H9 (cell line): ENCODE data around the gene SENP2. TPM values are rescaled to one million over a fixed set of nuclear protein-coding genes. Genes with fewer than 3 reads are reported as not detected.

Source experiments
- DNase-seq: peaks from one replicate; pipeline ENCODE4 v3.0.0-alpha.2; 2017
- H2AFZ ChIP-seq: one replicate; pipeline ENCODE4 v1.6.1; 2013; ENCODE audit warnings: mild to moderate bottlenecking, low read length, control low read depth, moderate library complexity
- H2AK5ac ChIP-seq: 2 replicates; pipeline ENCODE4 v1.6.1; 2013; ENCODE audit warnings: low read length, control low read depth, mixed read lengths; ENCODE audit not compliant: insufficient read length
- H2BK120ac ChIP-seq: one replicate; pipeline ENCODE4 v1.6.1; 2013; ENCODE audit warnings: low read depth, mild to moderate bottlenecking, low read length, control low read depth, inconsistent platforms; ENCODE audit not compliant: poor library complexity, severe bottlenecking
- H2BK12ac ChIP-seq: 2 replicates; pipeline ENCODE4 v1.6.1; 2013; ENCODE audit warnings: low read length, control low read depth, mixed read lengths, low read depth; ENCODE audit not compliant: insufficient read length
- H2BK15ac ChIP-seq: 2 replicates; pipeline ENCODE4 v1.6.1; 2013; ENCODE audit warnings: low read depth, low read length, control low read depth
- H2BK20ac ChIP-seq: one replicate; pipeline ENCODE4 v1.6.1; 2013; ENCODE audit warnings: low read depth, mild to moderate bottlenecking, low read length, control low read depth, inconsistent platforms; ENCODE audit not compliant: poor library complexity, severe bottlenecking
- H2BK5ac ChIP-seq: 2 replicates; pipeline ENCODE4 v1.6.1; 2013; ENCODE audit warnings: low read length, control low read depth, mixed read lengths; ENCODE audit not compliant: insufficient read length
- H3K14ac ChIP-seq: 2 replicates; pipeline ENCODE4 v1.6.1; 2013; ENCODE audit warnings: low read length, control low read depth; ENCODE audit not compliant: insufficient read depth
- H3K18ac ChIP-seq: 2 replicates; pipeline ENCODE4 v1.6.1; 2013; ENCODE audit warnings: low read depth, mild to moderate bottlenecking, mixed read lengths, low read length, control low read depth; ENCODE audit not compliant: insufficient read length
- H3K23ac ChIP-seq: 2 replicates; pipeline ENCODE4 v1.6.1; 2013; ENCODE audit warnings: low read length, control low read depth, mixed read lengths, low read depth; ENCODE audit not compliant: insufficient read length
- H3K23me2 ChIP-seq: 2 replicates; pipeline ENCODE4 v1.6.1; 2013; ENCODE audit warnings: low read depth, mild to moderate bottlenecking, mixed read lengths, low read length, control low read depth; ENCODE audit not compliant: insufficient read length, poor library complexity, severe bottlenecking
- H3K27ac ChIP-seq: 2 replicates; pipeline ENCODE4 v1.5.1; 2013; ENCODE audit warnings: low read length, control low read depth, mixed read lengths, low read depth; ENCODE audit not compliant: insufficient read length
- H3K27me3 ChIP-seq: 2 replicates; pipeline ENCODE4 v1.6.1; 2013; ENCODE audit warnings: low read length, control low read depth, inconsistent platforms; ENCODE audit not compliant: insufficient read depth
- H3K4ac ChIP-seq: 2 replicates; pipeline ENCODE4 v1.6.1; 2013; ENCODE audit warnings: low read depth, mild to moderate bottlenecking, control low read depth, inconsistent platforms, low read length, moderate library complexity
- H3K4me1 ChIP-seq: 2 replicates; pipeline ENCODE4 v1.6.1; 2013; ENCODE audit warnings: low read length, control low read depth, inconsistent platforms; ENCODE audit not compliant: insufficient read depth
- H3K4me2 ChIP-seq: 2 replicates; pipeline ENCODE4 v1.6.1; 2013; ENCODE audit warnings: low read length, control low read depth, mixed read lengths; ENCODE audit not compliant: insufficient read length, insufficient read depth
- H3K56ac ChIP-seq: 2 replicates; pipeline ENCODE4 v1.6.1; 2013; ENCODE audit warnings: low read depth, mild to moderate bottlenecking, mixed read lengths, low read length, control low read depth; ENCODE audit not compliant: insufficient read length
- H3K79me1 ChIP-seq: 2 replicates; pipeline ENCODE4 v1.6.1; 2013; ENCODE audit warnings: low read depth, mild to moderate bottlenecking, moderate library complexity, low read length, control low read depth, inconsistent platforms; ENCODE audit not compliant: insufficient read depth, poor library complexity, severe bottlenecking
- H3K79me2 ChIP-seq: 2 replicates; pipeline ENCODE4 v1.6.1; 2013; ENCODE audit warnings: low read length, control low read depth, inconsistent platforms; ENCODE audit not compliant: insufficient read depth
- H3K9ac ChIP-seq: 2 replicates; pipeline ENCODE4 v1.6.1; 2013; ENCODE audit warnings: low read length, control low read depth, mixed read lengths; ENCODE audit not compliant: insufficient read length; ENCODE audit errors: extremely low read depth
- H3K9me3 ChIP-seq: one replicate; pipeline ENCODE4 v1.6.1; 2013; ENCODE audit warnings: low read depth, low read length, inconsistent platforms; ENCODE audit not compliant: control insufficient read depth
- H3T11ph ChIP-seq: one replicate; pipeline ENCODE4 v1.6.1; 2013; ENCODE audit warnings: mild to moderate bottlenecking, low read length, control low read depth, inconsistent platforms
- H4K20me1 ChIP-seq: one replicate; pipeline ENCODE4 v1.6.1; 2013; ENCODE audit not compliant: control insufficient read depth, insufficient read length, insufficient read depth
- H4K5ac ChIP-seq: 2 replicates; pipeline ENCODE4 v1.6.1; 2013; ENCODE audit warnings: low read depth, mild to moderate bottlenecking, mixed read lengths, low read length, control low read depth; ENCODE audit not compliant: insufficient read length
- H4K8ac ChIP-seq: replicated peaks from 2 replicates; pipeline ENCODE4 v1.6.1; 2013; ENCODE audit warnings: low read length, control low read depth, mixed read lengths, low read depth; ENCODE audit not compliant: insufficient read length
- H4K91ac ChIP-seq: 2 replicates; pipeline ENCODE4 v1.6.1; 2013; ENCODE audit warnings: low read depth, mild to moderate bottlenecking, moderate library complexity, mixed read lengths, low read length, control low read depth; ENCODE audit not compliant: insufficient read length
- H3K27ac Mint-ChIP-seq, 3 experiments: 2 replicates in 2 of 3; 3 replicates in 1 of 3; pipeline ENCODE4 v1.8.0; 2020 to 2021; ENCODE audit warnings: mixed read lengths in 3 of 3, mild to moderate bottlenecking in 1 of 3, moderate library complexity in 1 of 3
- H3K27me3 Mint-ChIP-seq: 2 replicates; pipeline ENCODE4 v1.8.0; 2021; ENCODE audit warnings: low read depth, mild to moderate bottlenecking, moderate library complexity, mixed read lengths
- H3K36me3 Mint-ChIP-seq, 3 experiments: 2 replicates in 2 of 3; 3 replicates in 1 of 3; pipeline ENCODE4 v1.8.0; 2020 to 2021; ENCODE audit warnings: low read depth in 3 of 3, mixed read lengths in 3 of 3; ENCODE audit not compliant: insufficient read depth in 1 of 3
- H3K4me1 Mint-ChIP-seq, 2 experiments: 2 replicates each; pipeline ENCODE4 v1.8.0; 2020; ENCODE audit warnings: mixed read lengths in 2 of 2
- H3K4me3 Mint-ChIP-seq, 2 experiments: 2 replicates in 1 of 2; 3 replicates in 1 of 2; pipeline ENCODE4 v1.8.0; 2020 to 2021; ENCODE audit warnings: mild to moderate bottlenecking in 2 of 2, mixed read lengths in 2 of 2, moderate library complexity in 1 of 2
- H3K9me3 Mint-ChIP-seq, 2 experiments: 2 replicates in 1 of 2; 3 replicates in 1 of 2; pipeline ENCODE4 v1.8.0; 2020; ENCODE audit warnings: mild to moderate bottlenecking in 2 of 2, mixed read lengths in 2 of 2, moderate library complexity in 1 of 2
- CTCF ChIP-seq: fragments of 200-600 bp; sonication (generic); conservative IDR thresholded peaks from 3 replicates; pipeline ENCODE4 v1.8.0; 2021; ENCODE audit warnings: antibody characterized with exemption, mild to moderate bottlenecking
- WGBS: extraction: QIAGEN DNeasy Blood & Tissue Kit; methylation state at CpG from one replicate; pipeline ENCODE4 v1.1.7; 2013; ENCODE audit warnings: missing lambda C conversion rate, low lambda C conversion rate, mixed read lengths; ENCODE audit not compliant: insufficient read length; ENCODE audit errors: extremely low coverage; 5-methylcytosine and 5-hydroxymethylcytosine counted together
- total RNA-seq: library from RNA; stranded (reverse); gene quantifications from 2 replicates; pipeline ENCODE4 v1.2.1, GENCODE V29; 2021

The SENP2 gene
- total RNA-seq, 1 experiment from 2014 or later, result 90.1 TPM

DNA sequence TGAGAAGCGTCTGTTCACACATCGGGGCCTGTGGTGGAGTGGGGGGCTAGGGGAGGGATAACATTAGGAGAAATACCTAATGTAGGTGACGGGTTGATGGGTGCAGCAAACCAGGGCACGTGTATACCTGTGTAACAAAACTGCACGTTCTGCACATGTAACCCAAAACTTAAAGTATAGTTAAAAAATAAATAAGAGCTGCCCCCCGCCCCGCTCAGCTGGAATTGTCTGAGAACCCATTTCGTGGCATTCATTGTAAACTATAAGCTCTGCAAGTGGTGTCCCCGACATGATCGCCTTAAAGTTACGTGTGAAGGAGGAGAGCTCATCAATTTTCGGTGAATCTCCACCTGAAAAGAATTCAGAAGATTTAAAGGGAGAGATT is 26.4 kb upstream of the SENP2 start:
- no peaks in the 10 kb centered on the region for H3K79me2 ChIP-seq
- H3K27ac ChIP-seq, result no peak overlapping the region
- H3K23ac ChIP-seq, result no peak overlapping the region
- H4K8ac ChIP-seq, result no peak overlapping the region
- H2BK15ac ChIP-seq, result no peak overlapping the region
- H3K27ac Mint-ChIP-seq, result no peak overlapping the region
- H3K18ac ChIP-seq, result no peak overlapping the region
- H3K36me3 Mint-ChIP-seq, result no peaks in the 10 kb centered on the region; a peak in 1 of 7 replicates
- H4K5ac ChIP-seq, result no peak overlapping the region
- no peak overlapping the region for H2BK5ac ChIP-seq
- no peaks in the 10 kb centered on the region for H3K23me2 ChIP-seq
- no peak overlapping the region for H3K14ac ChIP-seq
- H3K4ac ChIP-seq, result no peak overlapping the region
- H4K20me1 ChIP-seq, result no peaks in the 10 kb centered on the region
- H3K27me3 ChIP-seq, result no peaks in the 10 kb centered on the region; the same call in 1 of the 2 replicates
- no peaks in the 10 kb centered on the region for H3K9me3 ChIP-seq
- H3K9ac ChIP-seq, result no peak overlapping the region
- no peak overlapping the region for H3K56ac ChIP-seq
- peaks cover 39 to 41% of the 10 kb centered on the region in 2 experiments for H3K4me1 Mint-ChIP-seq
- H3K9me3 Mint-ChIP-seq, result no peaks in the 10 kb centered on the region
- H3K4me2 ChIP-seq, result no peak overlapping the region
- no peak overlapping the region for H2BK12ac ChIP-seq
- no peak overlapping the region for H3T11ph ChIP-seq
- H2AFZ ChIP-seq, result no peak overlapping the region
- 0 out of 2 replicates have a peak, but pooled peaks cover 5% of the 10 kb centered on the region for H3K4me1 ChIP-seq
- no peaks in the 10 kb centered on the region for H3K79me1 ChIP-seq
- no peak overlapping the region for H2AK5ac ChIP-seq
- peak overlapping the region in 1 of 2 experiments; percentile 42; a peak in 1 of 5 replicates for H3K4me3 Mint-ChIP-seq
- H3K27me3 Mint-ChIP-seq, result peaks cover 2% of the 10 kb centered on the region
- no CpG with 5 or more reads among the region's 12 CpGs for WGBS
- DNase-seq, result no peak
- H2BK120ac ChIP-seq, result no peak overlapping the region
- H2BK20ac ChIP-seq, result no peak overlapping the region
- no peak overlapping the region for H4K91ac ChIP-seq
- TF ChIP-seq CTCF, result no peak
